ENCODE data around the gene DOCK1.
"Not testable (repeated sequence)": the region's sequence is repeated elsewhere in the genome, so short reads cannot be mapped to it uniquely, and the experiment has no call there.

DOCK1 gene

GRCh38 chr10:126909147-126909546 is 3.9 kb downstream of the DOCK1 start:
- H3K4me1 ChIP-seq (ENCODE audit: control insufficient read depth, insufficient read depth, low read length, poor library complexity, severe bottlenecking) = no peaks in the 10 kb centered on the region
- H3K27ac ChIP-seq (ENCODE audit: insufficient read depth, low read length, poor library complexity, severe bottlenecking) = no peak overlapping the region
- H3K27me3 ChIP-seq (replicated peaks; ENCODE audit: control insufficient read depth, insufficient read depth, low read length, poor library complexity, severe bottlenecking) = peaks cover 4% of the 10 kb centered on the region
- no peak for DNase-seq
- H3K36me3 ChIP-seq (ENCODE audit: control insufficient read depth, insufficient read depth, low read length) = no peaks in the 10 kb centered on the region
- no peak overlapping the region for H3K4me3 ChIP-seq (ENCODE audit: insufficient read depth, low read depth, low read length, poor library complexity, severe bottlenecking)
- H3K9me3 ChIP-seq (ENCODE audit: control insufficient read depth, low read length) = no peaks in the 10 kb centered on the region

GRCh38 chr10:126910196-126910595 is 5.0 kb downstream of the DOCK1 start:
- H3K4me1 ChIP-seq (ENCODE audit: control insufficient read depth, insufficient read depth, low read length, poor library complexity, severe bottlenecking) = no peaks in the 10 kb centered on the region
- H3K9me3 ChIP-seq (ENCODE audit: control insufficient read depth, low read length) = no peaks in the 10 kb centered on the region
- no peaks in the 10 kb centered on the region for H3K27me3 ChIP-seq (replicated peaks; ENCODE audit: control insufficient read depth, insufficient read depth, low read length, poor library complexity, severe bottlenecking)
- no peaks in the 10 kb centered on the region for H3K36me3 ChIP-seq (ENCODE audit: control insufficient read depth, insufficient read depth, low read length)
- no peak for DNase-seq
- no peak overlapping the region for H3K27ac ChIP-seq (ENCODE audit: insufficient read depth, low read length, poor library complexity, severe bottlenecking)
- no peak overlapping the region for H3K4me3 ChIP-seq (ENCODE audit: insufficient read depth, low read depth, low read length, poor library complexity, severe bottlenecking)

GRCh38 chr10:126910798-126911197 is 5.6 kb downstream of the DOCK1 start:
- H3K9me3 ChIP-seq (ENCODE audit: control insufficient read depth, low read length) = no peaks in the 10 kb centered on the region
- no peaks in the 10 kb centered on the region for H3K27me3 ChIP-seq (replicated peaks; ENCODE audit: control insufficient read depth, insufficient read depth, low read length, poor library complexity, severe bottlenecking)
- no peak overlapping the region for H3K4me3 ChIP-seq (ENCODE audit: insufficient read depth, low read depth, low read length, poor library complexity, severe bottlenecking)
- no peaks in the 10 kb centered on the region for H3K36me3 ChIP-seq (ENCODE audit: control insufficient read depth, insufficient read depth, low read length)
- DNase-seq = no peak
- no peaks in the 10 kb centered on the region for H3K4me1 ChIP-seq (ENCODE audit: control insufficient read depth, insufficient read depth, low read length, poor library complexity, severe bottlenecking)
- no peak overlapping the region for H3K27ac ChIP-seq (ENCODE audit: insufficient read depth, low read length, poor library complexity, severe bottlenecking)

GRCh38 chr10:126911301-126911700 is 6.1 kb downstream of the DOCK1 start:
- H3K36me3 ChIP-seq (ENCODE audit: control insufficient read depth, insufficient read depth, low read length) = no peaks in the 10 kb centered on the region
- no peaks in the 10 kb centered on the region for H3K9me3 ChIP-seq (ENCODE audit: control insufficient read depth, low read length)
- H3K27ac ChIP-seq (ENCODE audit: insufficient read depth, low read length, poor library complexity, severe bottlenecking) = no peak overlapping the region
- H3K4me3 ChIP-seq (ENCODE audit: insufficient read depth, low read depth, low read length, poor library complexity, severe bottlenecking) = no peak overlapping the region
- no peaks in the 10 kb centered on the region for H3K27me3 ChIP-seq (replicated peaks; ENCODE audit: control insufficient read depth, insufficient read depth, low read length, poor library complexity, severe bottlenecking)
- DNase-seq = no peak
- no peaks in the 10 kb centered on the region for H3K4me1 ChIP-seq (ENCODE audit: control insufficient read depth, insufficient read depth, low read length, poor library complexity, severe bottlenecking)

DNA sequence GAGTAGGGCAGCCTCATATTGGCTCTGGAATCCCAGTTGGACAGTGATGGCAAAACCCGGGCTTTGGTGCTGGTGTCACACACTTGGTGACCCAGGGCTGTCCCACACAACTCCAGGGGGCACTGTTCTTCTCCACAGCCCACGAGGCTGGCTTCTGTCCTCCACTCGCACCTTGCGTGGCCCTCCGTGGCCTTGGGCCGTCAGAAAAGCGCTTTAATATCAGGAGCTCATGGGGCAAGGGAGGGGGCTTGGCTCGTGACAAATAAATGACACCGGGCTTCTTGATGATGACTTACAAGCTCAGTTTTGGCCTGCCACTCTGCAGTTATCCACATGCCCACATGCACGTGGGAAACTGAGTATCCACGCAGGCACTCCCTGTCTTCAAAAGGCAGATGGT is 8.1 kb downstream of the DOCK1 start:
- H3K36me3 ChIP-seq (ENCODE audit: control insufficient read depth, insufficient read depth, low read length) = no peaks in the 10 kb centered on the region
- no peak overlapping the region for H3K4me3 ChIP-seq (ENCODE audit: insufficient read depth, low read depth, low read length, poor library complexity, severe bottlenecking)
- no peaks in the 10 kb centered on the region for H3K27me3 ChIP-seq (replicated peaks; ENCODE audit: control insufficient read depth, insufficient read depth, low read length, poor library complexity, severe bottlenecking)
- H3K9me3 ChIP-seq (ENCODE audit: control insufficient read depth, low read length) = no peaks in the 10 kb centered on the region
- H3K4me1 ChIP-seq (ENCODE audit: control insufficient read depth, insufficient read depth, low read length, poor library complexity, severe bottlenecking) = no peaks in the 10 kb centered on the region
- no peak for DNase-seq
- H3K27ac ChIP-seq (ENCODE audit: insufficient read depth, low read length, poor library complexity, severe bottlenecking) = no peak overlapping the region

- H3K9me3 ChIP-seq (ENCODE audit: control insufficient read depth, low read length) = no peaks in the 10 kb centered on the region
- no peak overlapping the region for H3K27ac ChIP-seq (ENCODE audit: insufficient read depth, low read length, poor library complexity, severe bottlenecking)
These were observed 9.3 kb downstream of the DOCK1 start for GRCh38 chr10:126914561-126914960.

GRCh38 chr10:126916952-126917351 is 11.7 kb downstream of the DOCK1 start:
- H3K36me3 ChIP-seq (ENCODE audit: control insufficient read depth, insufficient read depth, low read length); H3K4me3 ChIP-seq (ENCODE audit: insufficient read depth, low read depth, low read length, poor library complexity, severe bottlenecking); H3K4me1 ChIP-seq (ENCODE audit: control insufficient read depth, insufficient read depth, low read length, poor library complexity, severe bottlenecking): not testable (repeated sequence)

More at GRCh38 chr10:126914561-126914960, 9.3 kb downstream of the DOCK1 start:
- no peak for DNase-seq
- Histone ChIP-seq H3K27me3 (replicated peaks; ENCODE audit: control insufficient read depth, insufficient read depth, low read length, poor library complexity, severe bottlenecking) (no peaks in the 10 kb centered on the region), H3K4me3 (ENCODE audit: insufficient read depth, low read depth, low read length, poor library complexity, severe bottlenecking) (no peak overlapping the region), H3K36me3 (ENCODE audit: control insufficient read depth, insufficient read depth, low read length) (no peaks in the 10 kb centered on the region), H3K4me1 (ENCODE audit: control insufficient read depth, insufficient read depth, low read length, poor library complexity, severe bottlenecking) (no peaks in the 10 kb centered on the region)

GRCh38 chr10:126917375-126917774 is 12.1 kb downstream of the DOCK1 start:
- no peaks in the 10 kb centered on the region for H3K4me1 ChIP-seq (ENCODE audit: control insufficient read depth, insufficient read depth, low read length, poor library complexity, severe bottlenecking)
- H3K27ac ChIP-seq (ENCODE audit: insufficient read depth, low read length, poor library complexity, severe bottlenecking) = no peak overlapping the region
- no peaks in the 10 kb centered on the region for H3K36me3 ChIP-seq (ENCODE audit: control insufficient read depth, insufficient read depth, low read length)
- no peaks in the 10 kb centered on the region for H3K9me3 ChIP-seq (ENCODE audit: control insufficient read depth, low read length)
- H3K4me3 ChIP-seq (ENCODE audit: insufficient read depth, low read depth, low read length, poor library complexity, severe bottlenecking) = no peak overlapping the region
- no peak for DNase-seq
- no peaks in the 10 kb centered on the region for H3K27me3 ChIP-seq (replicated peaks; ENCODE audit: control insufficient read depth, insufficient read depth, low read length, poor library complexity, severe bottlenecking)

More at GRCh38 chr10:126916952-126917351, 11.7 kb downstream of the DOCK1 start:
- not testable (repeated sequence) for DNase-seq; H3K27ac ChIP-seq (ENCODE audit: insufficient read depth, low read length, poor library complexity, severe bottlenecking); H3K9me3 ChIP-seq (ENCODE audit: control insufficient read depth, low read length); H3K27me3 ChIP-seq (replicated peaks; ENCODE audit: control insufficient read depth, insufficient read depth, low read length, poor library complexity, severe bottlenecking)

- Histone ChIP-seq H3K4me1 (ENCODE audit: control insufficient read depth, insufficient read depth, low read length, poor library complexity, severe bottlenecking) (no peaks in the 10 kb centered on the region), H3K4me3 (ENCODE audit: insufficient read depth, low read depth, low read length, poor library complexity, severe bottlenecking) (no peak overlapping the region), H3K27ac (ENCODE audit: insufficient read depth, low read length, poor library complexity, severe bottlenecking) (no peak overlapping the region), H3K27me3 (replicated peaks; ENCODE audit: control insufficient read depth, insufficient read depth, low read length, poor library complexity, severe bottlenecking) (no peaks in the 10 kb centered on the region), H3K36me3 (ENCODE audit: control insufficient read depth, insufficient read depth, low read length) (no peaks in the 10 kb centered on the region), H3K9me3 (ENCODE audit: control insufficient read depth, low read length) (no peaks in the 10 kb centered on the region)
- no peak for DNase-seq
These were observed 13.0 kb downstream of the DOCK1 start for GRCh38 chr10:126917975-126918908.

DNA sequence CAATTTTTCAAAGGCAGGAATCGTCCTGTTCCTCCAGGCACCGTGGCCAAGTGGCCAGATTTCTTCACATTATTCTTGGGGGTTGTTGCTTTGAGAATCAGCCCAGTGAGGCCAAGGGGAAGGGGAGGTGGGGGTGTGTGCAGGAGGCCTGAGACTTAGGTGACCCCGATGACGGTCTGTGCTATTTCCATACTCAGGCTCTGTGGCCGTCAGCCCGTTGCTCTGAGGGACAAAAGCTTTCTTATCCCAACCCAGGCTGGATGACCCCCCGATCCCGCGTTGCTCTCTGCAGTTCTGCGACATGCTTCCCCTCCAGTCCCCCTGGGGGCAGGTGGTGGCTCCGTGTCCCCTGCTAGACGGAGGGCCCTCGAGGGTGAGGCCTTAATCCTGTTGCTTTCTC is 14.2 kb downstream of the DOCK1 start:
- H3K4me1 ChIP-seq (ENCODE audit: control insufficient read depth, insufficient read depth, low read length, poor library complexity, severe bottlenecking) = no peaks in the 10 kb centered on the region
- no peaks in the 10 kb centered on the region for H3K27me3 ChIP-seq (replicated peaks; ENCODE audit: control insufficient read depth, insufficient read depth, low read length, poor library complexity, severe bottlenecking)
- no peak overlapping the region for H3K27ac ChIP-seq (ENCODE audit: insufficient read depth, low read length, poor library complexity, severe bottlenecking)
- no peaks in the 10 kb centered on the region for H3K36me3 ChIP-seq (ENCODE audit: control insufficient read depth, insufficient read depth, low read length)
- no peak overlapping the region for H3K4me3 ChIP-seq (ENCODE audit: insufficient read depth, low read depth, low read length, poor library complexity, severe bottlenecking)
- no peak for DNase-seq
- H3K9me3 ChIP-seq (ENCODE audit: control insufficient read depth, low read length) = no peaks in the 10 kb centered on the region

Data from effector memory CD4-positive, alpha-beta T cell (primary cell).